Kidney epithelial cell (primary cell): ENCODE results near the gene LHX2. TPM values are rescaled to one million over a fixed set of nuclear protein-coding genes. Genes with fewer than 3 reads are reported as not detected.

Source experiments
- DNase-seq: peaks from one replicate; pipeline ENCODE4 v3.0.0-alpha.2; 2010; ENCODE audit warnings: low read depth
- H3K27me3 ChIP-seq: 2 replicates; pipeline ENCODE4 v1.6.0; 2011; ENCODE audit warnings: low read length; ENCODE audit not compliant: control insufficient read depth, insufficient read depth
- H3K36me3 ChIP-seq: 2 replicates; pipeline ENCODE4 v1.5.1; 2011; ENCODE audit warnings: low read length; ENCODE audit not compliant: control insufficient read depth, insufficient read depth
- H3K4me3 ChIP-seq: 2 replicates; pipeline ENCODE4 v1.5.1; 2011; ENCODE audit warnings: low read depth, mild to moderate bottlenecking, control low read depth, low read length
- CTCF ChIP-seq: IDR thresholded peaks from 2 replicates; pipeline ENCODE4 v1.5.1; 2011; ENCODE audit warnings: mild to moderate bottlenecking, moderate library complexity, low read length, control low read depth, inconsistent platforms; ENCODE audit not compliant: insufficient read depth, poor library complexity, severe bottlenecking
- total RNA-seq: library from RNA; depleted of rRNA; stranded (reverse); fragments of >200 nt; gene quantifications from 2 replicates; pipeline ENCODE4 v1.2.3, GENCODE V29; 2015

The LHX2 gene
- total RNA-seq, 1 donor from 2014 or later, result not detected

- no peak for DNase-seq
- no peak for TF ChIP-seq CTCF
- H3K27me3 ChIP-seq, result peaks cover 2% of the 10 kb centered on the region
- no peaks in the 10 kb centered on the region for H3K36me3 ChIP-seq
- H3K4me3 ChIP-seq, result no peak overlapping the region
These were observed 71.1 kb downstream of the LHX2 start for GRCh38 chr9:124082622-124083021.

Other genes starting within 250 kb of the LHX2 start
- 14.5 and 20.6 TPM in 2 replicates for gene DENND1A, start 81.6 kb upstream of the LHX2 start, total RNA-seq
- 17.8 and 22.7 TPM in 2 replicates for gene NEK6, start 246.2 kb downstream of the LHX2 start, total RNA-seq